Kidney (tissue), 14 donors: ENCODE results near the gene MEOX1. TPM values are rescaled to one million over a fixed set of nuclear protein-coding genes. Genes with fewer than 3 reads are reported as not detected.

Experiments
- DNase-seq, 5 donors: peaks; one replicate each; pipeline ENCODE4 v3.0.0-alpha.2; 2013 to 2020
- FAIRE-seq: peaks from 2 replicates; lab custom pipeline; 2012; peaks lifted over from hg19 to GRCh38; lab: Jason Lieb, UNC
- H3K27ac ChIP-seq, 2 donors: one replicate each; pipeline ENCODE4 v1.7.0; 2013; ENCODE audit warnings: low read depth in 2 of 2, low read length in 2 of 2, inconsistent platforms in 1 of 2
- H3K27me3 ChIP-seq: one replicate; pipeline ENCODE4 v1.7.1; 2013; ENCODE audit warnings: low read length, inconsistent platforms; ENCODE audit not compliant: control insufficient read depth, insufficient read depth
- H3K36me3 ChIP-seq, 3 donors: one replicate each; pipeline versions ENCODE4 v1.7.0 to v1.7.1; 2013; ENCODE audit warnings: low read length in 3 of 3, control low read depth in 1 of 3, inconsistent platforms in 1 of 3; ENCODE audit not compliant: insufficient read depth in 3 of 3, control insufficient read depth in 2 of 3
- H3K4me1 ChIP-seq, 3 donors: one replicate each; pipeline versions ENCODE4 v1.7.0 to v1.7.1; 2013; ENCODE audit warnings: low read length in 3 of 3, inconsistent platforms in 1 of 3, low read depth in 1 of 3; ENCODE audit not compliant: control insufficient read depth in 2 of 3, insufficient read depth in 2 of 3
- H3K4me3 ChIP-seq, 3 donors: one replicate each; pipeline versions ENCODE4 v1.7.0 to v1.8.1; 2013; ENCODE audit warnings: low read length in 3 of 3, control low read depth in 1 of 3, inconsistent platforms in 1 of 3
- H3K9ac ChIP-seq, 3 donors: one replicate each; pipeline versions ENCODE4 v1.7.0 to v1.7.1; 2013; ENCODE audit warnings: low read length in 3 of 3, control low read depth in 1 of 3, inconsistent platforms in 1 of 3
- H3K9me3 ChIP-seq, 3 donors: one replicate each; pipeline versions ENCODE4 v1.7.0 to v1.7.1; 2013; ENCODE audit warnings: low read length in 3 of 3, control low read depth in 1 of 3, inconsistent platforms in 1 of 3; ENCODE audit not compliant: control insufficient read depth in 2 of 3, insufficient read depth in 1 of 3
- CTCF ChIP-seq: IDR thresholded peaks from 3 replicates; pipeline ENCODE4 v1.5.1; 2012; ENCODE audit warnings: mild to moderate bottlenecking, moderate library complexity, borderline replicate concordance; ENCODE audit not compliant: insufficient read depth; ENCODE audit errors: extremely low read depth
- intact Hi-C: fragments of 100-400 bp; cut with DNase I; formaldehyde crosslinking; loops from one replicate; pipeline ENCODE4 v1.11.1; 2022
- polyA plus RNA-seq: library from polyadenylated mRNA; stranded (reverse); fragments of 350-450 nt; fragmentation: Illumina TruSeq; extraction: RNeasy Lipid Tissue Mini Kit (QIAGEN cat#74804); gene quantifications from one replicate; pipeline ENCODE4 v1.2.3, GENCODE V29; 2014; ENCODE audit warnings: low read depth, low replicate concordance; ENCODE audit not compliant: insufficient read depth
- total RNA-seq: library from RNA; stranded (reverse); fragmentation: NEBNext Ultra II Directional; extraction: Animal tissue kit (Norgen Biotek cat#: 25700); gene quantifications from one replicate; pipeline ENCODE4 v1.2.1, GENCODE V29; 2021
- donor health status: control.
- donor health status: control.
- donor health status: control.
- donor health status: control.
- donor health status: control.
- donor health status: DM: yes; HTN: yes; CAD: no.
- donor health status: Normal renal cell carcinoma (clear cell type).

MEOX1 gene
- total and polyA plus RNA-seq, 2 donors from 2014 or later: 1.4 TPM; not detected in 1

GRCh38 chr17:43697937-43698336 is 36.2 kb upstream of the MEOX1 start:
- Histone ChIP-seq H3K4me3 (no peak overlapping the region), H3K4me1 (peaks cover 0 to 3% (median 0%) of the 10 kb centered on the region in 3 donors), H3K36me3 (no peaks in the 10 kb centered on the region), H3K9me3 (no peaks in the 10 kb centered on the region), H3K27ac (no peak overlapping the region), H3K9ac (no peak overlapping the region), H3K27me3 (no peaks in the 10 kb centered on the region)
- intact Hi-C loops: loop anchor here (5.0 kb wide), 1 partner anchor 59 kb away; the partner anchor contains the start of gene SOST
- FAIRE-seq: no peak
- no peak for DNase-seq
- no peak for TF ChIP-seq CTCF

GRCh38 chr17:43696891-43697290 is 35.2 kb upstream of the MEOX1 start:
- no peaks in the 10 kb centered on the region for H3K9me3 ChIP-seq
- H3K4me3 ChIP-seq: no peak overlapping the region
- no peak overlapping the region for H3K9ac ChIP-seq
- FAIRE-seq (no peak), DNase-seq (no peak)
- TF ChIP-seq CTCF: no peak
- no peaks in the 10 kb centered on the region for H3K27me3 ChIP-seq
- H3K36me3 ChIP-seq: no peaks in the 10 kb centered on the region
- H3K27ac ChIP-seq: peak overlapping the region in 1 of 2 donors; percentile 23
- intact Hi-C loops: loop anchor here (5.0 kb wide), 1 partner anchor 60 kb away; the partner anchor contains the start of gene SOST
- peaks cover 0 to 3% (median 0%) of the 10 kb centered on the region in 3 donors for H3K4me1 ChIP-seq

- Histone ChIP-seq H3K9me3 (no peaks in the 10 kb centered on the region), H3K4me3 (no peak overlapping the region), H3K27me3 (no peaks in the 10 kb centered on the region), H3K36me3 (no peaks in the 10 kb centered on the region), H3K4me1 (peaks cover 0 to 3% (median 0%) of the 10 kb centered on the region in 3 donors), H3K27ac (peak overlapping the region in 1 of 2 donors; percentile 23), H3K9ac (no peak overlapping the region)
- no peak for FAIRE-seq
- DNase-seq: no peak
- intact Hi-C loops: loop anchor here (5.0 kb wide), 1 partner anchor 61 kb away; the partner anchor contains the start of gene SOST
- TF ChIP-seq CTCF: no peak
Observed at GRCh38 chr17:43695970-43696865, 34.5 kb upstream of the MEOX1 start.
